ENCODE results near the gene CLDN14.

Gene CLDN14, protein sequence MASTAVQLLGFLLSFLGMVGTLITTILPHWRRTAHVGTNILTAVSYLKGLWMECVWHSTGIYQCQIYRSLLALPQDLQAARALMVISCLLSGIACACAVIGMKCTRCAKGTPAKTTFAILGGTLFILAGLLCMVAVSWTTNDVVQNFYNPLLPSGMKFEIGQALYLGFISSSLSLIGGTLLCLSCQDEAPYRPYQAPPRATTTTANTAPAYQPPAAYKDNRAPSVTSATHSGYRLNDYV

DNA sequence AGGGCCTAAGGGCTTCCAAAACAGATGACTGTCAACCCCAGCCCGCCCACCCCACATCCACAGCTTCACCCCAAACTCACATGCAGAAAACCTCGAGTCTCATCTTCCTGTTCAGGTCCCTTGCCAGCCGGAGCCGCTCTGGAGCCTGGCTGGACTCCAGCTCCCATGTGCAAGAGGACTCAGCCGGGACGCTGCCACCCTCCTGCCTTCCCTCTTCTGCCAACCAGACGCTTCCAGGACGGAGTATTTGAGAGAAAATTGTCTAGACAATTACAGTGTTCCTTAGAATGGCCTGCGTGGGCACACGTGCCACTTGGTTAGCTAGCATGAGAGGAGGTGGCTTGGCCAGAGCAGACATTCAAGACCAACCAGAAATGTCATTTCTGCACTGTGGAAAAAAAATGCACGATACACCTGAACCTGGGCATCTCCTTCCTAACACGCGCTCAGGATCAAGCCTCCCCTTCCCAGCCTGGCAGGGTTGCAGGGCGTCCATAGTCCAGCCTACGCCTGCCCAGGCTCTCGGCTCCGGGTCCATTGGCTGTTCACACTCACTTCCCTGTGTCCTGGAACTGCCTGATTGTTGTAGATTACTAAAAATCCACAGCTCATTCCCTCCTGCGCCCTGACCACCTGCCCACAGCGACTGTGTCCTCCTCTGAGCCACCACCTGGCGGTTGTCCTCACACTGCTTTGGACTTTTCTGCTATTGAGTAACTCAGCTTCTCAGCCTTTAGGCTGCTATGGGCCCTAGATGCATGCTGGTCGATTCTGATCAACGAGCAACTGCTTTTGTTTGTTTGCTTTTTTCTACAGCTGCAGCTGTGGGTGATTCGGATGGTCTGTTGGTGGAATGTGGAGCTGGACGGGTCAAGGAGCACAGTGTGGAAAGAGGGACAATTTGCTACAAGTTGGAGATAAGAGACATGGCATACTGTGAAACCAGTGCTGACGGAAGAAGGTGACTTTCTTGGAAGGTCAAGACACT is at the start of gene CLDN14:
Gene CLDN14 (minus strand): TSS at position 708 of the 988 bp plus-strand sequence. CDS start 18,427 bp downstream, outside the sequence.
- DNase-seq (ENCODE audit: low spot score): no peak

DNA sequence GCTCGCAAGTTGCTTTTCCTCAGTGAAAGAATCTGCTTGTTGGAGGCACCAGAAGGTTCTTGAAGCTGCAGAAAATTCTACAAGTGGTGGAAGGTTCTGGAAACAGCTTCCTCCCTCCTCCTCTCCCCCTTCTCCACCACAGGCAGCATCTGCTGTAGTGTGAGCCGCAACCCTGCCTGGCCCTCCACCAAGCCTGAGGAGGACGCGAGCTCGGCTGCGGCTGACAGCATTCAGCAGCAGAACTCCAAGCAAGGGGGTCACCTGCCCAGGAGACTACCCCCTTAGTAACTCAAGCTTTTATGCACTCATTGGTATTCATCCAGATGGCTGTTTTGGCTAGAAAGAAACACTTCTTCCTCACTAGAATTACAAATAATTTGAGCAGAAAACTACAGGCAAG is 48.8 kb upstream of the CLDN14 start:
- no peak for DNase-seq (ENCODE audit: low spot score)

DNA sequence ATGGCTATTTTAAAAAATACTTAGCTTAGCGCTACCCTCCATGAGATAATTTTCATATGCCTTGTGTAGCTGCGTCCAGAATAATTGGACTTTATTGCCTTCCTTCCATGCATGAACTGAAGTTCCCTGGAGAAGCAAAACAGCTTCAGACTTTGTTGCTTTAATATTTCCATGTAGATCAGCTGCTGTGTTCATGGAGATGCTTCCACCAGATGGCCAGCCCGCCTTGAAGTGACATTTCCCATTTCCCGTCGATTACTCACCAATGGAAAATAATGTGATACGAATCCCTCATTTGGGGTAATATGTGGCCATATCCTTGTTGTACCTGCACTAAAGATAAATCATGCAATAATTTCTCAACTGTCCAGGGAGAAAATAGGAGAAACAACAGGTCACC is 47.4 kb upstream of the CLDN14 start:
- no peak for DNase-seq (ENCODE audit: low spot score)

DNA sequence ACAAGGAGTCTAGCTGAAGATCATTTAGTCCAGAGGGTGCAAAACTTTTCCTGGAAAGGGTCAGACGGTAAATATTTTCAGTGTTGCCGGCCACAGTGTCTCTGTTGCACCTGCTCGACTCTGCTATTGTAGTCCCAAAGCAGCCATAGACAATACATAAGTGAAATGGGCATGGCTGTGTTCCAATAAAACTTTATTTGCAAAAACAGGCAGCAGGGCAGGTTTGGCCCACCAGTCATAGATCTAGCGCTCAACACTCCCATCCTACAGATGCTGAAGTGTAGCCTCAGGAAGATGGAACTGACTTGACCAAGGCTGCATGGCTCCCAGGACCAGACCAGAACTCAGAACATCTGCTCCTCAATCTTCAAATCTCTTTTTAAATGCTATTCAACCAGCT is 46.2 kb upstream of the CLDN14 start:
- no peak for DNase-seq (ENCODE audit: low spot score)

DNA sequence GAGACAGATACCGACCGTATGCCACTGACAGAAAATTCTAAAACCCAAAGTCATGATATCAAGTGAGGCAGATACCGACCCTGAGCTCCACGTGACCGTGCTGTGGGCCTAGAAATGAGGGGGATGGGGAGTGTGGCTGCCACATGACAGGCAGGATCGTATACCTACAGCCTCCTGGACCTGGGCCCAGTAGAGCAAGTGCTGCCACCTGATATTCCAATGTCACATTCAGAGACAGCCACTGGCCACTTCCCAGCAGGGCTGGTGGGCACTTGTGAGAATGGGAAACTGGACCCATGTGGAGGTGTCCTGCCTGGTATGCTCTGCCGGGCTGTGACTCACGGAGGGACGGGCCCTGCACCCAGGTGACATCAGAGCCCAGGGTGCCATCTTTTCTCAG is 44.6 kb upstream of the CLDN14 start:
- DNase-seq (ENCODE audit: low spot score): no peak

DNA sequence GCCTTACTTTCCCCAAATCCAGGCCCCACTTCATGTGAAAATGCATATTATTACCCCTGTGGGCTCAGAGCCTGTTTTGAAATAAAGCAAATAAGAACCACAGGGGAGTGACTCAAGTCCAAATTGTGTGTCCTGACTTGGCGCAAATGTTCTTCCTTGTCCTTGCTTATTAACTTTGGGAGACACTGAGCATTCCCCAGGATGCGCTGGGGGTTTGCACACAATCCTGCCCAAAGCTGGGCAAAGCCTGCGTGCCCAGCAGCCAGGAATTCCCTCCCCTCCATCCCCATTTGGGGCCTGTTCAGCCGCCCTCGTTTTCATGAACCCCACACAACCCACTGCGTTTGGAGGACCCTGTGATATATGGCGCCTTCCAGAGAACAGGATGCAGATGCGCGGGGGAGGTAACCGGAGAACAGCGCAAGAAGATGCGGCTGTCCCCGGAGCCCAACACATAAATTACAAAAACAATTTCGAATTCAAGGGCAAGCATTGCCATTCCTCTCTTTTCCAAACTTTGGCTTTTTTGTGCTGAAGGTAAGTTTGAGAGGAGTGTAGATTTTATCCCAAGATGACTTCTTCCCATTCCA is 42.4 kb upstream of the CLDN14 start:
- no peak for DNase-seq (ENCODE audit: low spot score)

DNA sequence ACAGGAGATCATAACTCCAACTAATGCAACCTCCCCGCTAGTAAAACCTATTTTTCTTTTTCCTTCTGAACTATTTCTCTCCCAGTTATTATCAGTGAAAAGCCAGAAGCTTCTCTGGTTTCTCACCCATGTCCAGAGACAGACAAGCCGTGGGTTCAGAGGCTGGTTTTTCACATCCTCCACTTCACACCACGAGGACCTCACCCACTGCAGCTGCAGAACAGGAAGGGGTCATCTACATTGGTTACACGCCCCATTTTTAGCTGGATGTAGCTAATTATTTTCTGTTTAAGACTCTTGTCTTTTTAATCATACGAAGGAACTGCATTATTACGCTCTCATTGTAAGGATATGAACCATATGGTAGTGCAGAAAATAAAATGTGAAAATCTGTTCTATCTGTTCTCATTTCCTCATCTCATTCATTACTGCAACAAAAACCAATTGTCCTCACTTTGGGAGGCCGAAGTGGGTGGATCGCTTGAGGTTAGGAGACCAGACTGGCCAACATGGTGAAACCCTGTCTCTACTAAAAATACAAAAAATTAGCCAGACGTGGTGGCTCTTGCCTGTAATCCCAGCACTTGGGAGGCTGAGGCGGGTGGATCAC is 39.1 kb upstream of the CLDN14 start:
- no peak for DNase-seq (ENCODE audit: low spot score)

DNA sequence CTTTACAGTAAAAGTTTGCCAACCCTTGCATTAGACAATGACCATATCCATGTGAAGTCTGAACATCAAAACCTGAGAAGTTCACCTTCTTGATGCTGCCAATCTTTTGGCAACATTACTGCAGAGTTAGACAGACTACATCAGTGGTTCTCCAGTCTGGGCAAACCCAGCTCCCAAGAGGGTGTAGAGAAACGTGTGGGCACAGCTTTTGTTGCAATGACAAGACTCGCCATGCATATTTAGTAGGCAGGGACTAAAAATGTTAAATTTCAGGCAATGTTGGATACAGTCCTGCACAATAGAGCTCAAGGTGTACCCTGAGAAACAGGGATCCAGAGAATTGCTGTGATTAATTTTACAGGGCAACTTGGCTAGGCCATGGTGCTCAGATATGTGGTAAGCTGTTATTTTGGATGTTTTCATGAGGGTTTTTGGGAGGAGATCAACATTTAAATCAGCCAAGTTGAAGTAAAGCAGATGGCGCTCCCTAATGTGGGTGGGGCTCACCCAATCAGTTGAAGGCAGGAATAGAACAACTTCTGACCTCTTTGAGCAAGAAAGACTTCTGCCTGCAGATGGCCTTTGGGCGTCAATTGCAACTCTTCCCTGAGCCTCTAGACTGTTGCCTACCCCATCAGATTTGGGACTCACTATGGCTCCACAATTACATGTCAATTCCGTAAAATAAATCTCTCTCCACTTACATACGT is 37.6 kb upstream of the CLDN14 start:
- DNase-seq (ENCODE audit: low spot score): no peak

DNA sequence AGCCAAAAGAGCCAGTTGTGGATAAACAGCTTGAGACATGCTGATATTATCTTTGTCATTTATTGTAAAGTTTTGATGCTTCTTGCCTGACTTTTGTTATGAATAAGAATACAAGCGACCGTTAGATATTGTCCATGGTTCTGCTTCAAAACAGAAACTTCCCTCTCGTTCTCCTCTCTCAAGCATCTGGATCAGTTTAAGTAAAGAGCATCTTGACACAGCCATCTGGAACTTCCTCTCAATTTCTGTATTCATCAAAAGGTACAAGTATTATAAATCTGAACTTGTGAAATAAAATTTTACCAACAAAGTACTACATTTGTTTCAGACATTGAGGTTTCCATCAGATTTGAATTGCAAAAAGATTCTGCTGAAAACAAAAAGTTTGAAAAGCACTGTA is 36.4 kb upstream of the CLDN14 start:
- no peak for DNase-seq (ENCODE audit: low spot score)

DNA sequence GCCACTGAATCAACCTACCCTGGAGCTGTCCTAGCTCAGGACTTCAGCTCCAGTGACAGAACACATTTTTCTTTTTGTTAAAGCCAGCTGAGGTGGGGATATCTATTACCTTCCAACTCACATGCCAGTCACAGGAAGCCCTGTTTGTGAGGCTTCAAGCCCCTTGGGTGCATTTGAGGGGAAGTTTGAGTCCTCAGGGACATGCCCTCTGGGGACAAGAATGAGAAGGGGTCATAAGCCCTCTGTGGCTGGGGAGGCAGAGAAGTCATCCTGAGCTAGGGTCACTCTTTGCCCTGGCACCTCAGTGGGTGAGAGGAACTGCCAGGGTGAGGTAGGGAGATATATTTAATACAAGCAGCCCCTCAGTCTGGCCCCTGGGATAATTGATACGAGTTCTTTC is 33.5 kb upstream of the CLDN14 start:
- no peak for DNase-seq (ENCODE audit: low spot score)

DNA sequence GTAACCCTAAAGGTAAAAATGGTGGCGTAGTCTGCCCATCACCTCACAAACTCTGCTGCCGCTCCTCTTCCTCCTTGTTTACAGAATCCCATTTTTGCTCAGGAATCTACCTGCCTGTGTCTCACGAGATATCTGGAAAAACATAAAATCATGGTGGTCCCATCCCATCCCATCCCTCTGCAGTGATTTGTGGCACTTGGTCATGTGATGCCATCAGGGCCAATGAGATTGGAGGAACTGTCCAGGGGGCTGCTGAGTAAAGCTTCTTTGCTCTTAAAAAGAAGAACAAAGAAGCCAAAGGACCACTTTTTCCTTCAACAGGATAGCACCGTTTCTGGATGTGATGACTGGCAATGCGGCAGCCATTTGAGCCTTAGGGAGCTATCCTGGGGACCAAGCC is 33.0 kb upstream of the CLDN14 start:
- no peak for DNase-seq (ENCODE audit: low spot score)

DNA sequence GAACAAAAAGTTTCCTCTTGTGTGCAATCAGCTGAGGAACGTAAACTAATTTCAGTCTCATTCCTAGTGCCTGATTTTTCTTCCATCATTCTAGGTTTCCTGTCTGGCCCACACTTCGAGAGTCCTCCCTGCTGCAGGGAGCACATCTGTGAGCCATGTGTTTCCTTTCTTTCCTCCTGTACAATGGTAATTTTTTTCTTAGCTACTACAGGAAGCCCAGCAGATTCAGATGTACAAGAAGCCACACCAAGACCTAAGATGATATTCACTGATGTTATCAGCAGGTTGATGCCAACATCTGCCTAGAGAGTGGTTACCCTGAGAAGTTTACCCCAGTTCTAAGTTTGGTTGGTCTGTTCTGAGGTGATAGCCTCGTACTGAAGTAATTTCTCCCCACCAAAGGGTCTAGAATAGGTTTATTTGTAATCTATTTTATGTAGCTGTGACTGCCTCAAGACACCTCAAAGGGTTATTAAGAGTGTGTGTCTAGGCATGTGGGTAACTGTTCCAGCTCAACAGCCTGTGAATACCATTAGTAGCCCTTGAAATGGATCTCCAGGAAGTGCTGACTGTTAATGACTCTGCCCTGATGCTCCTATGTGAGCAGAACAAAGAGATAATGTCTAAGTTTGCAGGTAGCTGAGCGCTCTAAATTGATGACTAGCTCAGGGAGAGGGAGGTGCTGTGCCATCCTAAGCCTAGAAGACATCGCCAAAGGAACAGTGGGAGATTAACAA is 31.7 kb upstream of the CLDN14 start:
- no peak for DNase-seq (ENCODE audit: low spot score)

DNA sequence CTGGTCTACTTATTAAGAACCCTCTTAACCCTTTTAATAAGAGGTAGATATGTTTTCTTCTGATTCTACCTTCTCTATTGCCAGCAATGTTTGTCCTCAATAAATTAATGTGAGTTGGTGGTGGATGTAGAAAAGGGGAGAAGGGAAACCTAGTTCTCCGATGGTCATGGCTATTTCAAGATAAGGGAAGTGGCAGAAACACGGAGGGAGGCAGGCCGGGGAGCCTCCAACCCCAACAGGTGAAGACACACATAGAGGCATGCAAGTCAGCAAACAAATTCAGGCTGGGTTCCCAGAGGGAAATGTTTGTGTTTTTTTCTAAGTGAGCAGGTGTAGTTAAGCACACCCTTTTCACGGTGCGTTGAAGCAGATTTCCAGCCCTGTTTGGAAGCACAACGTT is 31.0 kb upstream of the CLDN14 start:
- no peak for DNase-seq (ENCODE audit: low spot score)

DNA sequence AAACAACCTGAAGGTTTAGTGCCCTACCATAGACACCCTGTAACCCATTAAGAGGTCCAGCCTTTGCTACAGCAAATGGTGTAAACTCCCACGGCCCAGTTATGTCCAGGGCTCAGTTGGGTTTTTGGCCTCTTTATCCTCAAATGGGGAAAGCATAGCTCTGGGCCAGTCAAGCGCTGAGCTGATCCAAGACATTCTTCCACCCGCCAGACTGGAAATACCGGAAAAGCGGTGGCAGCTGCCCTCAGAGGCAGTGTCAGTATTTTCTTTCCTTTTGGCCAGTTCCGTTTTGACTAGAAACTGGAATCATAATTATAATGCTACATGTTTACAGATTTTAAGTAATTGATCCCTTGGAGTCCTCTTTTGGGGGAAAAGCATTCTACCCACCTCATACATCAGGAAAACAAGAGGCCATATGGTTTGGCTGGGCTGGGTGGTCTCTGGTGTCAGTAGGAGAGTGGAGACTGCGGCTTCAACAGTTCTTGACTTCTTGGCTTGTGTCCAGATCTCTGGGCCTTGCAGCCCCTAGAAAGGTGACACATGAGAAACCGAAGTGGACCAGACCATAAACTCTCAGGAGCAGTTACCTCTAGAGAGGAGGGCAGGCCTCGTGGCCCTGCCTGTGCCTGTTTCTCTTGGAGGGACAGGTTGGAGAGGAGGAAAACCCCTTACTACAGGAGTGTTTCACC is 30.2 kb upstream of the CLDN14 start:
- no peak for DNase-seq (ENCODE audit: low spot score)

DNA sequence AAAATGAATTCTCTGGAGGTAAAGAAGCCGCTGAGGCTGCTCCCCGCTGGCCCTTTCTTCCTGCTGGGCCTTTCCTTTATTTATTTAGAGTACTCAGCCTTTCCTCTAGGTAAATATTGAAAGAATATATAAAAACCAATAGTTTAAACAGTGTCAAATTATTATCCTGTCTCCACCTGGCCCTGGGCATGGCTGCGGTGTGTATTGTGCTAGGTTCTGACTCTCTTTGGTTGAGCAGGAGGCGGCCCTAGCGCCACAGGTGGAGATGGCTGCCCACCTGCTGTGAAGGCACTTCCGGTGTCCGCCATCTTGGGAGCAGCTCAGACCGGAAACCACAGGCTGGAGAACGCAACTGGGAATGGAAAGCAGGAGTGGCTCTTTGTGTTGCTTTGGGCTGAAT is 29.0 kb upstream of the CLDN14 start:
- DNase-seq (ENCODE audit: low spot score): no peak

DNA sequence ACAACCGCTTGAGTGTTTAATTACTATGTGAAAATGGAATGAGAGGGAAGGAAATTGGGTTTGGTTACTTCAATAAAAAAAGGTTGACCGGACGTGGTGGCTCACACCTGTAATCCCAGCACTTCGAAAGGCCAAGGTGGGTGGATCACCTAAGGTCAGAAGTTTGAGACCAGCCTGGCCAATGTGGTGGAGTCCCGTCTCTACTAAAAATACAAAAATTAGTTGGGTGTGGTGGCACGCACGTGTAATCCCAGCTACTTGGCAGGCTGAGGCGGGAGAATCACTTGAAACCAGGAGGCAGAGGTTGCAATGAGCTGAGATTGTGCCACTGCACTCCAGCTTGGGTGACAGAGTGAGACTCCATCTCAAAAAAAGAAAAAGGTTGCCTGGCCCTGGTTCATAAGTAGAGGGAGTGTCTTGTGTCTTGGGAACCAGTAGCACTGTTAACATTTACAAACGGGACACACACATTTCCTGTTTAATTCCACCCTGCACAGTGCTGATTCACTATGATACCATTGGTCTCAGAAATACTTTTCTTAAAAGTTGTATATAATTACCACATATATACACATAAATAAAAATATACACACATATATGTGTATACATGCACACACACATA is 27.6 kb upstream of the CLDN14 start:
- no peak for DNase-seq (ENCODE audit: low spot score)

DNA sequence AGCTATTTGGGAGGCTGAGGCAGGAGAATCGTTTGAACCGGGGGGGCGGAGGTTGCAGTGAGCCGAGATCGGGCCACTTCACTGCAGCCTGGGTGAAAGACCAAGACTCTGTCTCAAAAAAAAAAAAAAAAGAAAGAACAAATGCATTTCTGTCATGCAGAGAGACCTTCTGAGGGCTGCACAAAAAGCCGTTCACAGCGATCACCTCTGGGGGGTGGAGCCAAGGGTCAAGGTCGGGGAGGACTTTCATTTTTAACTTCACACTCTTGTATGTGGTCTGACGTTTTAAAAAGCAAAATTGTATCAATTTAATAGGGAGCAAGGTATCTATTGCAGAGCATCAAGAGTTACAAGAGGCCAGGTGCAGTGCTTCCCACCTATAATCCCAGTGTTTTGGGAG is 26.6 kb upstream of the CLDN14 start:
- DNase-seq (ENCODE audit: low spot score): no peak

DNA sequence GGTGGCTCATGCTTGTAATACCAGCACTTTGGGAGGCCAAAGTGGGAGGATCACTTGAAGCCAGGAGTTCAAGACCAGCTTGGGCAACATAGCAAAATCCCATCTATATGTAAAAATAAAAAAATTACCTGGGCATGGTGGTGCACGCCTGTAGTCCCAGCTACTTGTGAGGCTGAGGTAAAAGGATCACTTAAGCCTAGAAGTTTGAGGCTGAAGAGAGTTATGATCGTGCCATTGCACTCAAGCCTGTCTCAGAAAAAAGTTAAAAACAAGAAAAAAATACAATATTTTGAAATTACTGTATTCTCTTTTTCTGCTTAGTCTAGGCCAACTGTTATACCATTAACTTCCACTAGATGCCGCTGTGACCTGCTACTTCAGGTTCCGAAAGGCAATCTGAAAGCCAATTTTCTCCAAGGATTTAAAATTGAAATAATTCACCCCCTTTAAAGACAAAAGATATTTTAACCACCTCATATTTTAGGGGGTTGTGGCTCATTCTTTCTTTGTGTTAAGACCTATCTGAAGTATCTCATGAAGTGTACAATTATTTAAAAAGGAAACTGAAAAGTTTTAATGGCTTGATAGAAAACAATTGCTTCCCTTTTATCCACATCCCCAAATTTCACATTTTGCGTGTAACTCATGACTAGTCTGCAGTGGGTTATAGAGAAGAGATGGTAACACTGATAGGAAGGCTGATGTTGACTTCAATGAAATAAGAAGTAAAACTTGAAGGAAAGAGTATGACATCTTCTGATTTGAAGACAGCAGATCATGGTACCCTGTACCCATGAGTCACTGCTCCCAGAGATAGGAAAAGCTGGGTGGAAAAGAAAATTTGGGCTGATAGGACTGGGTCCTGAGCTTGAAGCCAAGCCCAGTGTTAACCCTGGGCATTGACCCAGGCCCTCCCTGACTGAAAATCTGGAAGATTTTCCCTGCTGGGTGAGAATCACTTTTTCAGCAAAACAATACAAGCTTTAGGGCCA is 24.4 kb upstream of the CLDN14 start:
- DNase-seq (ENCODE audit: low spot score): peak; percentile 54

DNA sequence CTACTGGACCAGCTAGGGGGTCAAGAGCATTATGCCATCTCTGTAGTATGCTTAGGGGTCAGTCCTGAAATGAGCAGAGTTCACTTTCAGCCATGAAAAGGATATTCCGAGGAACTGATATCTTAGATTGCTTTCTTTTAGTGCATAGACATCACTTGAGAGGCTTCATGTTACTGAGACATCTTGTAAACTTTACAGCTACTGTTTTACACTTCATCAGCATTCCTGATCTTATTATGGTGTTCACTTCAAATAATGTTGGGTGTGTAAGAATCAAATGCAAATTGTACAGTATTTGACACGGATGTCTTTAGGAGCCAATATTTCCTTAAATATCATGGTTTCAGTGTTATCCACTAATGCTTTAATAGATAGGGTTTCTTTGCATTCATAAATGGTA is 22.4 kb upstream of the CLDN14 start:
- DNase-seq (ENCODE audit: low spot score): no peak
